Upper lobe of left lung (tissue), 4 donors: ENCODE data around the gene MGST3.

Experiments
- POLR2AphosphoS5 ChIP-seq, 2 donors: sonication (generic); formaldehyde crosslinking; IDR thresholded peaks; one replicate each; pipeline ENCODE4 v1.5.1; 2017; ENCODE audit warnings: antibody characterized with exemption in 2 of 2
- TF ChIP-seq, protein P1 (sequence below), 6 experiments: fragments of 450-650 bp in 4 of 6; fragments of 200-600 bp in 2 of 6; sonication (generic) in 2 of 6; IDR thresholded peaks; one replicate each; pipeline ENCODE4 v1.5.1; 2016 to 2019; ENCODE audit warnings: antibody characterized with exemption in 6 of 6

DNA sequence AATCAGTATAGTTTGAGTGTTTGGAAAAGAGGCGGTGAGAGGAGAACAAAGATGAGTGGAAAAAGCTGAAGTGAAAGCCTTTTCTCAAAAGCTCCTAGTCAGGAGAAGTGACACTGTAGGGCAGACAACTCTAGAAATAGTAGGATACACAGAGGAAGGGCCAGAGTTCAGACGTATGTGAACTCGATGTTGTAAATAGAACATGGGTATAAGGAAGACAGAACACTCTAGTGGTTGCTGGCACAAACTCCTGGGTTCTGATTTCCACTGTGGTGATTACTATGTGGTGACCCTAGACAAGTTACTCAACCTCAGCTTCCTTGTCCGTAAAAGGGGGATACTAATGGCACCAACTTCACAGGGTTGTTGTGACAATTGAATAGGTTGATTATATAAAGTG, 30.2 kb upstream of the MGST3 start:
- TF ChIP-seq, protein P1, sequence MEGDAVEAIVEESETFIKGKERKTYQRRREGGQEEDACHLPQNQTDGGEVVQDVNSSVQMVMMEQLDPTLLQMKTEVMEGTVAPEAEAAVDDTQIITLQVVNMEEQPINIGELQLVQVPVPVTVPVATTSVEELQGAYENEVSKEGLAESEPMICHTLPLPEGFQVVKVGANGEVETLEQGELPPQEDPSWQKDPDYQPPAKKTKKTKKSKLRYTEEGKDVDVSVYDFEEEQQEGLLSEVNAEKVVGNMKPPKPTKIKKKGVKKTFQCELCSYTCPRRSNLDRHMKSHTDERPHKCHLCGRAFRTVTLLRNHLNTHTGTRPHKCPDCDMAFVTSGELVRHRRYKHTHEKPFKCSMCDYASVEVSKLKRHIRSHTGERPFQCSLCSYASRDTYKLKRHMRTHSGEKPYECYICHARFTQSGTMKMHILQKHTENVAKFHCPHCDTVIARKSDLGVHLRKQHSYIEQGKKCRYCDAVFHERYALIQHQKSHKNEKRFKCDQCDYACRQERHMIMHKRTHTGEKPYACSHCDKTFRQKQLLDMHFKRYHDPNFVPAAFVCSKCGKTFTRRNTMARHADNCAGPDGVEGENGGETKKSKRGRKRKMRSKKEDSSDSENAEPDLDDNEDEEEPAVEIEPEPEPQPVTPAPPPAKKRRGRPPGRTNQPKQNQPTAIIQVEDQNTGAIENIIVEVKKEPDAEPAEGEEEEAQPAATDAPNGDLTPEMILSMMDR (IDR thresholded peaks at IDR 0.05): no peak
- no peak for TF ChIP-seq POLR2AphosphoS5 (IDR thresholded peaks at IDR 0.05)
